Chondrocyte (in vitro differentiated cells): ENCODE data around the gene CCDC93. TPM values are rescaled to one million over a fixed set of nuclear protein-coding genes. Genes with fewer than 3 reads are reported as not detected.
"Not testable (repeated sequence)": the region's sequence is repeated elsewhere in the genome, so short reads cannot be mapped to it uniquely, and the experiment has no call there.

Source experiments
- DNase-seq: peaks from one replicate; pipeline ENCODE4 v3.0.0; 2021; ENCODE audit warnings: mixed read lengths, low spot score
- H3K27ac Mint-ChIP-seq: one replicate; pipeline ENCODE4 v1.8.0; 2021; ENCODE audit warnings: mild to moderate bottlenecking, moderate library complexity, mixed read lengths; ENCODE audit not compliant: unreplicated experiment
- H3K27me3 Mint-ChIP-seq: 2 replicates; pipeline ENCODE4 v1.8.0; 2021; ENCODE audit warnings: low read depth, mixed read lengths
- H3K36me3 Mint-ChIP-seq: 2 replicates; pipeline ENCODE4 v1.8.0; 2021; ENCODE audit warnings: low read depth, mixed read lengths
- H3K4me1 Mint-ChIP-seq: 2 replicates; pipeline ENCODE4 v1.8.0; 2021; ENCODE audit warnings: low read depth, mild to moderate bottlenecking, mixed read lengths
- H3K4me3 Mint-ChIP-seq: one replicate; pipeline ENCODE4 v1.8.0; 2021; ENCODE audit warnings: mild to moderate bottlenecking, moderate library complexity, mixed read lengths; ENCODE audit not compliant: unreplicated experiment
- H3K9me3 Mint-ChIP-seq: 2 replicates; pipeline ENCODE4 v1.8.0; 2021; ENCODE audit warnings: low read depth, mixed read lengths
- CTCF ChIP-seq: fragments of 200-600 bp; sonication (generic); IDR thresholded peaks from 2 replicates; pipeline ENCODE4 v1.5.0; 2021; ENCODE audit warnings: antibody characterized with exemption, mild to moderate bottlenecking, moderate library complexity
- total RNA-seq: library from RNA; stranded (reverse); gene quantifications from 3 replicates; pipeline ENCODE4 v1.2.1, GENCODE V29; 2021

Gene CCDC93
- total RNA-seq, 1 donor from 2014 or later = 22.8 TPM

- DNase-seq = no peak
- Mint-ChIP-seq H3K27me3 (no peaks in the 10 kb centered on the region), H3K4me1 (no peaks in the 10 kb centered on the region), H3K4me3 (no peak overlapping the region), H3K36me3 (peaks cover 60% of the 10 kb centered on the region), H3K9me3 (peaks cover 4% of the 10 kb centered on the region), H3K27ac (no peak overlapping the region)
- TF ChIP-seq CTCF = no peak
These were observed 82.6 kb downstream of the CCDC93 start for GRCh38 chr2:117931266-117931665.

GRCh38 chr2:117930775-117931174 is 83.1 kb downstream of the CCDC93 start:
- DNase-seq = no peak
- Mint-ChIP-seq H3K4me1 (no peaks in the 10 kb centered on the region), H3K9me3 (peaks cover 4% of the 10 kb centered on the region), H3K27me3 (no peaks in the 10 kb centered on the region), H3K27ac (no peak overlapping the region), H3K36me3 (peaks cover 60% of the 10 kb centered on the region), H3K4me3 (no peak overlapping the region)
- no peak for TF ChIP-seq CTCF

GRCh38 chr2:117923471-117923870 is 90.4 kb downstream of the CCDC93 start:
- H3K27ac Mint-ChIP-seq, H3K4me3 Mint-ChIP-seq, H3K4me1 Mint-ChIP-seq, DNase-seq, H3K27me3 Mint-ChIP-seq: not testable (repeated sequence)
- peaks cover 60% of the 10 kb centered on the region for H3K36me3 Mint-ChIP-seq
- peaks cover 12% of the 10 kb centered on the region for H3K9me3 Mint-ChIP-seq

GRCh38 chr2:117921520-117921919 is 92.3 kb downstream of the CCDC93 start:
- no peak for TF ChIP-seq CTCF
- DNase-seq = no peak
- Mint-ChIP-seq H3K36me3 (peaks cover 50% of the 10 kb centered on the region), H3K4me3 (no peak overlapping the region), H3K4me1 (no peaks in the 10 kb centered on the region), H3K27me3 (no peaks in the 10 kb centered on the region), H3K27ac (no peak overlapping the region), H3K9me3 (peaks cover 8% of the 10 kb centered on the region)

- Mint-ChIP-seq H3K27me3 (no peaks in the 10 kb centered on the region), H3K36me3 (peaks cover 39% of the 10 kb centered on the region), H3K9me3 (peaks cover 6% of the 10 kb centered on the region), H3K27ac (no peak overlapping the region), H3K4me1 (no peaks in the 10 kb centered on the region), H3K4me3 (no peak overlapping the region)
- no peak for DNase-seq
- TF ChIP-seq CTCF = no peak
These were observed 95.3 kb downstream of the CCDC93 start for GRCh38 chr2:117918608-117919007.

- Mint-ChIP-seq H3K4me1 (no peaks in the 10 kb centered on the region), H3K4me3 (no peak overlapping the region), H3K9me3 (peaks cover 12% of the 10 kb centered on the region), H3K36me3 (peaks cover 37% of the 10 kb centered on the region), H3K27ac (no peak overlapping the region), H3K27me3 (no peaks in the 10 kb centered on the region)
- peak; percentile 53 for TF ChIP-seq CTCF
- no peak for DNase-seq
These were observed 96.5 kb downstream of the CCDC93 start for GRCh38 chr2:117917223-117917917.
